HEK293 (cell line): ENCODE measurements around the gene NUP210.

Experiments used
- CTCF ChIA-PET: fragments of 350-600 bp; formaldehyde crosslinking; extraction: SDS; loops from one replicate; lab custom pipeline; 2021; ENCODE audit warnings: antibody characterized with exemption; lab: Yijun Ruan, JAX
- POLR2A ChIA-PET: fragments of 300-600 bp; formaldehyde crosslinking; extraction: SDS; loops from one replicate; lab custom pipeline; 2020; ENCODE audit warnings: antibody characterized with exemption, inconsistent platforms; lab: Yijun Ruan, JAX
- H3K27ac ChIP-seq: fragments of 200-500 bp; sonication (Bioruptor generic); 2 replicates; pipeline ENCODE4 v1.5.1; 2014; ENCODE audit warnings: low read depth, low read length, control low read depth, inconsistent platforms; ENCODE audit errors: extremely low read depth
- H3K36me3 ChIP-seq, 2 experiments: fragments of 200-500 bp in 1 of 2; sonication (Bioruptor generic) in 1 of 2; 1 replicate in 1 of 2; 2 replicates in 1 of 2; pipeline ENCODE4 v1.5.1; 2014 to 2017; ENCODE audit warnings: inconsistent platforms in 2 of 2, low read length in 2 of 2; ENCODE audit not compliant: control insufficient read depth in 2 of 2, insufficient read depth in 1 of 2
- H3K4me1 ChIP-seq: fragments of 200-500 bp; sonication (Bioruptor generic); 2 replicates; pipeline ENCODE4 v1.5.1; 2014; ENCODE audit warnings: mild to moderate bottlenecking, low read length, inconsistent platforms; ENCODE audit not compliant: control insufficient read depth, insufficient read depth
- H3K4me3 ChIP-seq: 2 replicates; pipeline ENCODE4 v1.5.1; 2011; ENCODE audit warnings: low read depth, mild to moderate bottlenecking, control low read depth, low read length, moderate library complexity
- H3K9me3 ChIP-seq: fragments of 200-500 bp; sonication (Bioruptor generic); 2 replicates; pipeline ENCODE4 v1.5.1; 2014; ENCODE audit warnings: low read depth, low read length, inconsistent platforms; ENCODE audit not compliant: control insufficient read depth, insufficient read depth
- CTCF ChIP-seq: fragments of 450-650 bp; formaldehyde crosslinking; IDR thresholded peaks from 2 replicates; pipeline ENCODE4 v1.5.1; 2016; ENCODE audit warnings: missing biosample characterization, missing genetic modification characterization
- KLF9 ChIP-seq: fragments of 450-650 bp; formaldehyde crosslinking; IDR thresholded peaks from 2 replicates; pipeline ENCODE4 v1.5.1; 2016; ENCODE audit warnings: missing biosample characterization, missing genetic modification characterization, low read depth
- PRDM10 ChIP-seq: fragments of 450-650 bp; formaldehyde crosslinking; IDR thresholded peaks from 2 replicates; pipeline ENCODE4 v1.5.1; 2016; ENCODE audit warnings: missing biosample characterization, missing genetic modification characterization
- PRDM4 ChIP-seq: fragments of 450-650 bp; formaldehyde crosslinking; IDR thresholded peaks from 2 replicates; pipeline ENCODE4 v1.5.1; 2017; ENCODE audit warnings: missing biosample characterization, missing genetic modification characterization
- ZBTB10 ChIP-seq: fragments of 450-650 bp; formaldehyde crosslinking; IDR thresholded peaks from 2 replicates; pipeline ENCODE4 v1.5.1; 2016; ENCODE audit warnings: missing biosample characterization, missing genetic modification characterization
- ZBTB48 ChIP-seq: fragments of 450-650 bp; formaldehyde crosslinking; IDR thresholded peaks from 2 replicates; pipeline ENCODE4 v1.5.1; 2016; ENCODE audit warnings: missing biosample characterization, missing genetic modification characterization
- ZFHX2 ChIP-seq: fragments of 450-650 bp; formaldehyde crosslinking; conservative IDR thresholded peaks from 2 replicates; pipeline ENCODE4 v1.5.1; 2016; ENCODE audit warnings: missing biosample characterization, missing genetic modification characterization
- ZNF335 ChIP-seq: fragments of 450-650 bp; formaldehyde crosslinking; conservative IDR thresholded peaks from 2 replicates; pipeline ENCODE4 v1.5.1; 2016; ENCODE audit warnings: missing biosample characterization, missing genetic modification characterization
- ZNF501 ChIP-seq: fragments of 450-650 bp; formaldehyde crosslinking; IDR thresholded peaks from 2 replicates; pipeline ENCODE4 v1.5.1; 2016; ENCODE audit warnings: missing biosample characterization, missing genetic modification characterization

The NUP210 gene

GRCh38 chr3:13459605-13460340 lies 39.7 kb upstream of the NUP210 start:
- Histone ChIP-seq H3K9me3 (no peaks in the 10 kb centered on the region), H3K4me3 (no peak overlapping the region), H3K4me1 (no peaks in the 10 kb centered on the region)
- POLR2A ChIA-PET, result no interaction called here
- TF ChIP-seq KLF9 (tag by site-specific recombination), result peak; percentile 47; the same call in 1 of the 2 replicates
- TF ChIP-seq CTCF (tag by site-specific recombination), result no peak
- TF ChIP-seq, all 188 proteins: peak for 1
- Histone ChIP-seq H3K27ac (no peak overlapping the region), H3K36me3 (no peaks in the 10 kb centered on the region)
- CTCF ChIA-PET, result interaction anchor here (4.8 kb wide), 1 partner anchor 368 kb away, joined by 51 read pairs; no protein-coding TSS in a partner anchor

GRCh38 chr3:13457593-13457992 lies 37.5 kb upstream of the NUP210 start:
- CTCF ChIA-PET, result interaction anchor here (1.0 kb wide), 1 partner anchor 423 kb away, joined by 4 read pairs; no protein-coding TSS in a partner anchor
- POLR2A ChIA-PET, result no interaction called here
- no peak overlapping the region for H3K4me3 ChIP-seq
- H3K36me3 ChIP-seq, result no peaks in the 10 kb centered on the region
- no peaks in the 10 kb centered on the region for H3K9me3 ChIP-seq
- TF ChIP-seq PRDM10, result peak; percentile 63
- no peak for TF ChIP-seq ZFHX2 (tag by site-specific recombination)
- TF ChIP-seq ZBTB10, result no peak
- no peaks in the 10 kb centered on the region for H3K4me1 ChIP-seq
- no peak overlapping the region for H3K27ac ChIP-seq

- no peaks in the 10 kb centered on the region for H3K36me3 ChIP-seq
- ChIA-PET POLR2A (no interaction called here), CTCF (interaction anchor here (1.0 to 2.4 kb wide), 4 partner anchors 172 to 366 kb away, joined by 5 to 9 read pairs (median 6); no protein-coding TSS in a partner anchor)
- peak; percentile 81 for TF ChIP-seq PRDM4
- TF ChIP-seq ZNF335 (tag by site-specific recombination), result peak; percentile 54
- TF ChIP-seq ZBTB48 (tag by site-specific recombination), result no peak
- no peak for TF ChIP-seq ZNF501 (tag by site-specific recombination)
- TF ChIP-seq PRDM10, result peak; percentile 88
- no peak overlapping the region for H3K4me3 ChIP-seq
- no peak overlapping the region for H3K27ac ChIP-seq
- H3K9me3 ChIP-seq, result no peaks in the 10 kb centered on the region
- no peaks in the 10 kb centered on the region for H3K4me1 ChIP-seq
Measured at GRCh38 chr3:13455644-13456043, 35.5 kb upstream of the NUP210 start.
